Skin of body (tissue), 2 donors: ENCODE data around the gene BTF3L4. TPM values are rescaled to one million over a fixed set of nuclear protein-coding genes. Genes with fewer than 3 reads are reported as not detected.
"Not testable (repeated sequence)": the region's sequence is repeated elsewhere in the genome, so short reads cannot be mapped to it uniquely, and the experiment has no call there.

Experiments used
- DNase-seq: peaks from one replicate; lab custom pipeline; 2025; lab: John Stamatoyannopoulos, UW
- total RNA-seq: library from RNA; depleted of rRNA; stranded (reverse); fragments of >200 nt; gene quantifications from one replicate; pipeline ENCODE4 v1.2.3, GENCODE V29; 2014

Gene BTF3L4
- total RNA-seq, 1 donor from 2014 or later: 40.2 TPM

- DNase-seq: peak; percentile 88
Measured at GRCh38 chr1:52055066-52055865, 829 bp upstream of the BTF3L4 start, which contains the start of gene TXNDC12. Gene TXNDC12 (minus strand): TSS chr1:52055191. CDS start chr1:52055096, 95 bp downstream.

DNA sequence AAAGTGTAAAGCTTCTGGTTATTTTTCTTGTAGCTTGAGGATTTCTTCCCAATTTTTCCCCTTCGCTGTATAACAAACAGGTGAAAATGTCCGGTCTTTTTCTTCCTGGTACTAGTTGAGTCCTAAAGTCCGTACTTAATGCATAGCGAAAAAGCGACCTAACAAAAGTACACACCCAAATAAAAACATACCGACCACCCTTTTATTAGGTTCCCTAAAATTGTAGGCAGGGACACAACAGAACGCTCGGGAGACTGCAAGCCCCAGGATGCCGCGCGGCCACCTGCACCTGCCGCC lies 281 bp upstream of the BTF3L4 start:
- DNase-seq: no peak

DNA sequence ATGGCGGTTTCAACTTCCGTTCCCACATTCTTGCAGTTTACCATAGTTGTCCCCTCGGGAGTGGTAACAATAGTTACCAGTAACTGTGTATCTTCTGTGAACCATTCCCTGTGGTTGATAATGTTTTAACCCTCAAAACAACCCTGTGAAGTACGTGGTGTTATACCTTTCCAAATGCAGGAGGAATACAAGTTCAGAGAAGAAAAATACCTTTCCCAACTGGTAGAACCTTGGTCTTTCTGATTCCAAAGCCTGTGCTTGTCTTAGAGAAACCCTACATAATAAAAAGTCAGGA lies 789 bp downstream of the BTF3L4 start:
- peak; percentile 36 for DNase-seq

GRCh38 chr1:52057255-52057654 lies 1.2 kb downstream of the BTF3L4 start:
- no peak for DNase-seq

- DNase-seq: no peak
Measured at GRCh38 chr1:52057876-52058415, 1.9 kb downstream of the BTF3L4 start.

GRCh38 chr1:52059321-52059720 lies 3.2 kb downstream of the BTF3L4 start:
- no peak for DNase-seq

DNA sequence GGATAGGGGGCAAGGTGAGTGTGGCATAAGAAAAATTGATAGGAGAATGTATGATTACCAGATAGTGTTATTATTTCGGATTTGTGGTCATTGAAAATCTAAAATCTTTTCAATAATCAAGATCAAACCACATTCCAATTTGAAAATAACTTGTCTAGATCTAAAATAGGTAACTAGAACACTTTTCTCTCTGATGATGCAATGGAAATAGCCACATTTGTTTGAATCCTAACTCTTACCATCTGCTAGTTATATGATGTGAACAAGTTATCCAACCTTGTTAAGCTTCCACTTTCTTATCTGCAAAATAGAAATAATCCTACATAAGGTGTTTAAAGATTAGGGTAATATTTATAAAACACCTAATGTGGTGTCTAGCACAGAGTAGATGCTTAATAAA lies 3.8 kb downstream of the BTF3L4 start:
- no peak for DNase-seq

- no peak for DNase-seq
Measured at GRCh38 chr1:52060822-52061221, 4.7 kb downstream of the BTF3L4 start.

DNA sequence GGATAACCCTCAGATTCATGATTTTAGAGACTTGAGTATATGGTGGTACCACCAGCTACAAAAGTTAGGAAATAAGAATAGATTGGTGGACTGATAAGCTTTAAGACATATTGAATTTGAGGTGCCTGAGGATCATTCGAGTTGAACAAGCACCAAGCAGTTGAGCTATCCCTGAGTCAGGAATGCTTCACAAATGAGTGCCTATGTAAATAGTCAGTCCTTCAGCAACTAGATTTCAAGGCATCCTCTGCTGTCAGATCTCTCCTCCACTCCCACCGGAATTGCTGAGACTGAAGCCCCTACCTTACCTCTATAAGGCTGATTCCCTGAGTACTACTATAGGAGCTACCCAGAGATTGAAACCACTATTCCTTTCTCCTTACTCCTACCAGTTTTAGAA lies 7.1 kb downstream of the BTF3L4 start:
- DNase-seq: no peak

- no peak for DNase-seq
Measured at GRCh38 chr1:52070704-52071103, 14.6 kb downstream of the BTF3L4 start.

- DNase-seq: no peak
Measured at GRCh38 chr1:52072291-52072690, 16.2 kb downstream of the BTF3L4 start.

GRCh38 chr1:52077277-52077676 lies 21.2 kb downstream of the BTF3L4 start:
- not testable (repeated sequence) for DNase-seq

- no peak for DNase-seq
Measured at GRCh38 chr1:52080014-52080415, 23.9 kb downstream of the BTF3L4 start.

DNA sequence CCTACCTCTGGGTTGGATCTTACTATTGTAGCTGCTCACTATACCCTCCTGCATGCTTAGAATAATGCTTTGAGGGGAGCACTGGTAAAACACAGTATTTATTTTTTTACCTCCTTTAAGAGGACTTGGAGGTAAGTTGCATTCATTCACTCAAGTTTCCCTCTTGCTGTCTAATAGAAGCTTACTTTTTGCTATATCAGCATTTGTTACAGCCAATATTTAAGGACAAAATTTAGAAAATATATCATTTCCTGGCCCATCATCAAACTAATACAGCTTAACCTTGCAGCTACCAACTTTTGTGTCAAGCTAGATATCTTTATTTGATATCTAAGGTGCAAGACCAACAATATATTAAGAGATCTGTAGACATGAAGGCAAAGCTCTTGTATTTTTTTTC lies 31.8 kb downstream of the BTF3L4 start:
- DNase-seq: not testable (repeated sequence)

DNA sequence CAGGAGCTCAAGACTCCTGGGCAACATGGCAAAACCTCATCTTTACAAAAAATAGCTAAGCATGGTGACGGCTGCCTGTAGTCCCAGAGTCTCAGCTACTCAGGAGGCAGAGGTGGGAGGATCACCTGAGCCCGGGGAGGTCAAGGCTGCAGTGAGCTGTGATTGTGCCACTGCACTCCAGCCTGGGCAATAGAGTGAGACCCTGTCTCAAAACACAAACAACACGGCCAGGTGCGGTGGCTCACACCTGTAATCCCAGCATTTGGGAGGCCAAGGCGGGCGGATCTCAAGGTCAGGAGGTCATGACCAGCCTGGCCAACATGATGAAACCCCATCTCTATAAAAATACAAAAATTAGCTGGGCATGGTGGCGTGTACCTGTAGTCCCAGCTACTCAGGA lies 38.2 kb downstream of the BTF3L4 start:
- not testable (repeated sequence) for DNase-seq

- no peak for DNase-seq
Measured at GRCh38 chr1:52096216-52096615, 40.1 kb downstream of the BTF3L4 start.

GRCh38 chr1:52098139-52098871 lies 42.2 kb downstream of the BTF3L4 start:
- no peak for DNase-seq

- DNase-seq: no peak
Measured at GRCh38 chr1:52102336-52103013, 46.4 kb downstream of the BTF3L4 start.

GRCh38 chr1:52111492-52111891 lies 55.4 kb downstream of the BTF3L4 start:
- DNase-seq: no peak

DNA sequence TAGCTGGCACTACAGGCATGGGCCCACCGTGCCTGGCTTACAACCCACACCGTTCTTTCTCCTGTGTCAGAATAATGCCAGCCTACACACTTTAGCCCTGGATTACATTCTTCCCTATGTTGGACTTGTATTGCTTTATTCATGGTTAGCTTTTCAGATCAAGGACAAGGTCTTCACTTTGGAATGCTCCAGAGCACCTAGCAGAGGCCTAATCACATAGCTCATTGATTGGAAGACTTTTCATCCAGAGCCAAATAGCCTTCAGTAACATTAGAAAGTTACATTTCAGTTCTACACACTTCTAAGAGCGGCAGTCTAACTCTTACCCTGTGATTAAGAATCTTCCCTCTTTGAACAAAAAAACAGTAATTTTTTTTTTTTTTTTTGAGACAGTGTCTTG lies 56.4 kb downstream of the BTF3L4 start:
- DNase-seq: no peak

- DNase-seq: no peak
Measured at GRCh38 chr1:52119301-52120079, 63.4 kb downstream of the BTF3L4 start.
